Neutrophil (primary cell): ENCODE results near the gene NAALADL2.

Experiments
- H3K27ac ChIP-seq: fragments of 200-600 bp; sonication (generic); 2 replicates; pipeline ENCODE4 v1.5.1; 2016; ENCODE audit warnings: mild to moderate bottlenecking, moderate library complexity
- H3K27me3 ChIP-seq: fragments of 200-600 bp; sonication (generic); 2 replicates; pipeline ENCODE4 v1.6.0; 2016; ENCODE audit warnings: mild to moderate bottlenecking
- H3K36me3 ChIP-seq: fragments of 200-600 bp; sonication (generic); 2 replicates; pipeline ENCODE4 v1.5.1; 2017
- H3K4me1 ChIP-seq, 2 experiments: fragments of 200-600 bp in 1 of 2; sonication (generic) in 1 of 2; 1 replicate in 1 of 2; 2 replicates in 1 of 2; pipeline versions ENCODE4 v1.5.1 to v1.6.1; 2013 to 2016; ENCODE audit warnings: low read depth in 1 of 2, low read length in 1 of 2, mild to moderate bottlenecking in 1 of 2, moderate library complexity in 1 of 2; ENCODE audit not compliant: control insufficient read depth in 1 of 2, insufficient read depth in 1 of 2
- H3K4me3 ChIP-seq, 2 experiments: fragments of 200-600 bp in 1 of 2; sonication (generic) in 1 of 2; 1 replicate in 1 of 2; 2 replicates in 1 of 2; pipeline ENCODE4 v1.5.1; 2013 to 2016; ENCODE audit warnings: low read depth in 1 of 2, low read length in 1 of 2, mild to moderate bottlenecking in 1 of 2, moderate library complexity in 1 of 2
- H3K9me3 ChIP-seq: fragments of 200-600 bp; sonication (generic); 2 replicates; pipeline ENCODE4 v1.5.1; 2016
- CTCF ChIP-seq: fragments of 200-600 bp; sonication (generic); IDR thresholded peaks from 2 replicates; pipeline ENCODE4 v1.5.1; 2016; ENCODE audit warnings: antibody characterized with exemption

The NAALADL2 gene

GRCh38 chr3:175432376-175433025, 573.4 kb downstream of the NAALADL2 start:
- Histone ChIP-seq H3K27ac (no peak overlapping the region), H3K27me3 (no peaks in the 10 kb centered on the region), H3K36me3 (no peaks in the 10 kb centered on the region), H3K4me3 (no peak overlapping the region), H3K9me3 (no peaks in the 10 kb centered on the region), H3K4me1 (no peaks in the 10 kb centered on the region)
- TF ChIP-seq CTCF: no peak

GRCh38 chr3:175433026-175433674, 574.0 kb downstream of the NAALADL2 start:
- H3K27ac ChIP-seq: no peak overlapping the region
- H3K9me3 ChIP-seq: no peaks in the 10 kb centered on the region
- H3K4me1 ChIP-seq: no peaks in the 10 kb centered on the region
- H3K36me3 ChIP-seq: no peaks in the 10 kb centered on the region
- no peak overlapping the region for H3K4me3 ChIP-seq
- no peak for TF ChIP-seq CTCF
- H3K27me3 ChIP-seq: no peaks in the 10 kb centered on the region

GRCh38 chr3:175434561-175434960, 575.4 kb downstream of the NAALADL2 start:
- H3K4me1 ChIP-seq: no peaks in the 10 kb centered on the region
- no peak overlapping the region for H3K27ac ChIP-seq
- no peak overlapping the region for H3K4me3 ChIP-seq
- TF ChIP-seq CTCF: no peak
- no peaks in the 10 kb centered on the region for H3K36me3 ChIP-seq
- H3K9me3 ChIP-seq: no peaks in the 10 kb centered on the region
- no peaks in the 10 kb centered on the region for H3K27me3 ChIP-seq

- H3K27ac ChIP-seq: no peak overlapping the region
- H3K27me3 ChIP-seq: no peaks in the 10 kb centered on the region
- TF ChIP-seq CTCF: no peak
Observed at GRCh38 chr3:175443682-175444081, 584.5 kb downstream of the NAALADL2 start.

GRCh38 chr3:175445741-175446140, 586.6 kb downstream of the NAALADL2 start:
- Histone ChIP-seq H3K27ac (no peak overlapping the region), H3K4me3 (no peak overlapping the region), H3K27me3 (no peaks in the 10 kb centered on the region), H3K9me3 (no peaks in the 10 kb centered on the region), H3K4me1 (no peaks in the 10 kb centered on the region), H3K36me3 (no peaks in the 10 kb centered on the region)
- no peak for TF ChIP-seq CTCF

More at GRCh38 chr3:175443682-175444081, 584.5 kb downstream of the NAALADL2 start:
- H3K9me3 ChIP-seq: no peaks in the 10 kb centered on the region
- H3K4me1 ChIP-seq: no peaks in the 10 kb centered on the region
- no peak overlapping the region for H3K4me3 ChIP-seq
- H3K36me3 ChIP-seq: no peaks in the 10 kb centered on the region
